Measurements from ENCODE around the gene DVL2. TPM values are rescaled to one million over a fixed set of nuclear protein-coding genes. Genes with fewer than 3 reads are reported as not detected.
A peak's percentile ranks its signal among the peaks of the same experiment; 100 is the strongest.

Gene DVL2
- total and polyA plus RNA-seq, 8 donors = 9.6 to 26.9 (median 16.0) TPM

- Histone ChIP-seq H3K36me3 (peaks cover 11 to 45% (median 16%) of the 10 kb centered on the region in 3 donors), H3K4me3 (peak overlapping the region in 3 of 4 donors; percentile 45 to 100 (median 97)), H3K27me3 (no peaks in the 10 kb centered on the region), H3K9me3 (no peaks in the 10 kb centered on the region), H3K4me1 (peaks cover 12 to 25% (median 14%) of the 10 kb centered on the region in 3 donors), H3K27ac (peak overlapping the region; percentile 97 to 100 (median 100))
- 46 to 52% methylated on average over 10 of the region's 10 CpGs for WGBS, 2 donors
- DNase-seq (peak in 1 of 6 donors; percentile 36), FAIRE-seq (no peak), ATAC-seq (no peak)
- no peak for TF ChIP-seq CTCF (IDR thresholded peaks at IDR 0.05)
- intact Hi-C loops (cut with DNase I) = no loop called here
These were observed 12.8 kb downstream of the DVL2 start for GRCh38 chr17:7221278-7222092.

- peaks cover 11 to 43% (median 16%) of the 10 kb centered on the region in 3 donors for H3K36me3 ChIP-seq
- 7 to 10% methylated on average over 11 of the region's 11 CpGs for WGBS, 2 donors
- FAIRE-seq = no peak
- no peak for TF ChIP-seq CTCF (IDR thresholded peaks at IDR 0.05)
- no peaks in the 10 kb centered on the region for H3K27me3 ChIP-seq
- peak overlapping the region; percentile 45 to 100 (median 94) for H3K4me3 ChIP-seq
- peak; percentile 20 to 55 (median 43) for ATAC-seq
- peak in 5 of 6 donors; percentile 67 to 87 (median 74) for DNase-seq
- H3K27ac ChIP-seq = peak overlapping the region; percentile 97 to 100 (median 100)
- intact Hi-C loops (cut with DNase I) = no loop called here
- peaks cover 12 to 25% (median 14%) of the 10 kb centered on the region in 3 donors for H3K4me1 ChIP-seq
- H3K9me3 ChIP-seq = no peaks in the 10 kb centered on the region
These were observed 13.6 kb downstream of the DVL2 start for GRCh38 chr17:7220593-7221277.

- DNase-seq (peak; percentile 89 to 97 (median 94)), FAIRE-seq (peak; percentile 29)
- intact Hi-C loops (cut with DNase I) = no loop called here
These were observed 14.3 kb downstream of the DVL2 start, which contains the start of the genes ACADVL and DLG4 for GRCh38 chr17:7219812-7220592. Gene ACADVL, plus strand, starts transcription at chr17:7219938. Its CDS starts 47 bp downstream, at chr17:7219985. Gene DLG4, minus strand, starts transcription at chr17:7219836.

More at GRCh38 chr17:7219812-7220592, 14.3 kb downstream of the DVL2 start, which contains the start of the genes ACADVL and DLG4:
- H3K4me1 ChIP-seq = peaks cover 12 to 25% (median 14%) of the 10 kb centered on the region in 3 donors
- H3K36me3 ChIP-seq = peaks cover 11 to 36% (median 16%) of the 10 kb centered on the region in 3 donors
- H3K4me3 ChIP-seq = peak within 1 kb of the TSS; percentile 45 to 100 (median 94)
- no peaks in the 10 kb centered on the region for H3K27me3 ChIP-seq
- no peaks in the 10 kb centered on the region for H3K9me3 ChIP-seq
- H3K27ac ChIP-seq = peak within 1 kb of the TSS; percentile 97 to 100 (median 100)
- peak; percentile 77 to 84 (median 83) for ATAC-seq
- no peak for TF ChIP-seq CTCF (IDR thresholded peaks at IDR 0.05)
- WGBS, 2 donors = 0 to 1% methylated on average over 46 to 63 of the region's 63 CpGs

Measured in pancreas (tissue), 10 donors.